ENCODE measurements around the gene ASRGL1. TPM values are rescaled to one million over a fixed set of nuclear protein-coding genes. Genes with fewer than 3 reads are reported as not detected.

ASRGL1 gene
- total and polyA plus RNA-seq, 2 donors (not counting 1 experiment from before 2014, with no cell fraction given): 0.49 to 1.3 TPM

- Mint-ChIP-seq H3K27me3 (peaks cover 4% of the 10 kb centered on the region), H3K27ac (no peak overlapping the region), H3K4me1 (no peaks in the 10 kb centered on the region), H3K9me3 (ENCODE audit: insufficient read depth) (no peaks in the 10 kb centered on the region), H3K4me3 (no peak overlapping the region)
- Histone ChIP-seq H3K9me3 (ENCODE audit: control extremely low read depth in 1 of 3, control insufficient read depth in 2 of 3, insufficient read depth in 1 of 3, low read length in 2 of 3) (no peaks in the 10 kb centered on the region), H3K4me2 (replicated peaks; ENCODE audit: low read depth, low read length, poor library complexity, severe bottlenecking) (no peak overlapping the region), H2AFZ (ENCODE audit: insufficient read depth, low read depth, low read length, poor library complexity, severe bottlenecking) (no peak overlapping the region), H3K36me3 (replicated peaks in 1 of 2; ENCODE audit: control extremely low read depth in 1 of 2, control insufficient read depth in 1 of 2, extremely low read depth in 1 of 2, insufficient read depth in 2 of 2, low read length in 1 of 2) (no peaks in the 10 kb centered on the region), H3K9ac (ENCODE audit: low read length) (no peak overlapping the region), H3K27ac (ENCODE audit: low read length in 2 of 2) (no peak overlapping the region), H3K79me2 (ENCODE audit: control insufficient read depth, insufficient read depth, low read length) (no peaks in the 10 kb centered on the region), H3K4me1 (ENCODE audit: control insufficient read depth in 2 of 2, insufficient read depth in 2 of 2, low read length in 2 of 2) (no peaks in the 10 kb centered on the region), H4K20me1 (ENCODE audit: control insufficient read depth, insufficient read depth, low read length, poor library complexity, severe bottlenecking) (no peaks in the 10 kb centered on the region), H3K4me3 (ENCODE audit: control extremely low read depth in 1 of 5, extremely low read depth in 1 of 5, insufficient read depth in 1 of 5, low read depth in 2 of 5, low read length in 4 of 5) (no peak overlapping the region), H3K27me3 (replicated peaks in 1 of 4; ENCODE audit: control extremely low read depth in 1 of 4, control insufficient read depth in 3 of 4, insufficient read depth in 4 of 4, low read length in 3 of 4) (no peaks in the 10 kb centered on the region)
- POLR2A ChIA-PET: no interaction called here
- no peak for DNase-seq
- ATAC-seq (ENCODE audit: low read depth): no peak
- intact Hi-C loops (cut with micrococcal nuclease): no loop called here
- CTCF ChIA-PET: interaction anchor here (1.2 kb wide), 1 partner anchor 8 kb away, joined by 4 read pairs; no protein-coding TSS in a partner anchor
- 93% methylated on average over 12 of the region's 12 CpGs for WGBS (ENCODE audit: insufficient coverage)
- TF ChIP-seq EZH2 (IDR thresholded peaks at IDR 0.05; ENCODE audit: borderline replicate concordance, insufficient read depth, low read depth, low read length, poor library complexity, severe bottlenecking) (no peak), CTCF (IDR thresholded peaks at IDR 0.05) (no peak)
Measured at GRCh38 chr11:62416596-62416995, 79.3 kb downstream of the ASRGL1 start.

GRCh38 chr11:62418136-62418535 lies 80.9 kb downstream of the ASRGL1 start:
- Histone ChIP-seq H3K4me2 (replicated peaks; ENCODE audit: low read depth, low read length, poor library complexity, severe bottlenecking) (no peak overlapping the region), H3K36me3 (replicated peaks in 1 of 2; ENCODE audit: control extremely low read depth in 1 of 2, control insufficient read depth in 1 of 2, extremely low read depth in 1 of 2, insufficient read depth in 2 of 2, low read length in 1 of 2) (no peaks in the 10 kb centered on the region), H3K9ac (ENCODE audit: low read length) (no peak overlapping the region), H3K4me1 (ENCODE audit: control insufficient read depth in 2 of 2, insufficient read depth in 2 of 2, low read length in 2 of 2) (no peaks in the 10 kb centered on the region), H3K27me3 (replicated peaks in 1 of 4; ENCODE audit: control extremely low read depth in 1 of 4, control insufficient read depth in 3 of 4, insufficient read depth in 4 of 4, low read length in 3 of 4) (no peaks in the 10 kb centered on the region), H2AFZ (ENCODE audit: insufficient read depth, low read depth, low read length, poor library complexity, severe bottlenecking) (no peak overlapping the region), H3K79me2 (ENCODE audit: control insufficient read depth, insufficient read depth, low read length) (no peaks in the 10 kb centered on the region), H4K20me1 (ENCODE audit: control insufficient read depth, insufficient read depth, low read length, poor library complexity, severe bottlenecking) (no peaks in the 10 kb centered on the region), H3K4me3 (ENCODE audit: control extremely low read depth in 1 of 5, extremely low read depth in 1 of 5, insufficient read depth in 1 of 5, low read depth in 2 of 5, low read length in 4 of 5) (no peak overlapping the region), H3K27ac (ENCODE audit: low read length in 2 of 2) (no peak overlapping the region), H3K9me3 (ENCODE audit: control extremely low read depth in 1 of 3, control insufficient read depth in 2 of 3, insufficient read depth in 1 of 3, low read length in 2 of 3) (no peaks in the 10 kb centered on the region)
- H3K4me3 Mint-ChIP-seq: no peak overlapping the region
- H3K27me3 Mint-ChIP-seq: peaks cover 5% of the 10 kb centered on the region
- H3K27ac Mint-ChIP-seq: no peak overlapping the region
- DNase-seq: no peak
- H3K9me3 Mint-ChIP-seq (ENCODE audit: insufficient read depth): no peaks in the 10 kb centered on the region
- TF ChIP-seq EZH2 (IDR thresholded peaks at IDR 0.05; ENCODE audit: borderline replicate concordance, insufficient read depth, low read depth, low read length, poor library complexity, severe bottlenecking) (no peak), CTCF (IDR thresholded peaks at IDR 0.05) (no peak)
- WGBS (ENCODE audit: insufficient coverage): 97% methylated on average over 4 of the region's 5 CpGs
- POLR2A ChIA-PET: no interaction called here
- no peak for ATAC-seq (ENCODE audit: low read depth)
- intact Hi-C loops (cut with micrococcal nuclease): no loop called here
- no peaks in the 10 kb centered on the region for H3K4me1 Mint-ChIP-seq
- CTCF ChIA-PET: no interaction called here
